ENCODE results near the gene PTGFR. TPM values are rescaled to one million over a fixed set of nuclear protein-coding genes. Genes with fewer than 3 reads are reported as not detected.

Gene PTGFR
- total RNA-seq, 1 experiment from 2014 or later, result not detected

DNA sequence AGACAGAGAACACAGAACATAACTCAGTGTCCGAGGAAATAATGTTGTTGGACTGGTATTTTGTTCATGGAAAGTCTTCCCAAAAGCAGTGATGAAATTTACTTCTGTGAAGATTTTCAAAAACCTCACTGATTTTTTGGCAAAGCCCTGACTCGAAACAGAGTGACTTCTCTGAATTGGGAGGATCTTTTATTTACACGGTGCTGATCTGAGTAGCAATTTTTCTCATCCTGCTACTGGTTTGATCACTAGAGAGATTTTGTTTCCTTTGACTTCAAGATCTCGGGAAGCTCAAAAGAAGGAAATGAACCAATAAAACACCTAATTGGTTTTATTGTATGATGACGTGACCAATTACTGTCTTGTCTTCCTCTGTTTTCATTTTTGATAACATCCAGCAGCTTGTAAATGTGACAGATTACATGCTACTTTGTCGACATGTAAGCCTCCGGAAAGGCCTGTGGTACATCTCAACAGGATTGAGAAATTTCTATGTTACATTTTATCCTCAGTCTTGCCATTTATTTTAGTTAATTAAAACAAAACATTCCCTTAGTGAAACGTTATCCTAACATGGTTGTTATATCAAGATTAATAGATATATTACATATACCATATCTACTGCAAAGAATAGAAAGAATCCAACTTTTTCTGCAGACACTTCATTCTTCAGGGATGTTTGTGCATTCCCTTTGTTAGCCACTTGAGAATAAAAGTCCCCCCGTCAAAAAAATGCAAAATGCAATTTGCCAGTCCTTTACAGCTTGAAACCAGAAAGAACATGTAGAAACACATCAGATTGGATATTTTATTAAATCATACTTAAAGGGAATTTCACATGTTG, 86.7 kb downstream of the PTGFR start:
- POLR2A ChIA-PET, result no interaction called here
- Mint-ChIP-seq H3K27ac (ENCODE audit: unreplicated experiment) (no peak overlapping the region), H3K27me3 (ENCODE audit: insufficient read depth, unreplicated experiment) (no peaks in the 10 kb centered on the region), H3K36me3 (ENCODE audit: insufficient read depth, unreplicated experiment) (no peaks in the 10 kb centered on the region), H3K4me3 (ENCODE audit: unreplicated experiment) (no peak overlapping the region), H3K4me1 (ENCODE audit: low read depth, unreplicated experiment) (no peaks in the 10 kb centered on the region), H3K9me3 (ENCODE audit: unreplicated experiment) (no peaks in the 10 kb centered on the region)
- no peaks in the 10 kb centered on the region for H3K9me3 ChIP-seq
- H3K4me1 ChIP-seq, result no peaks in the 10 kb centered on the region
- intact Hi-C loops (cut with micrococcal nuclease; ENCODE audit: unreplicated experiment), result no loop called here
- BruUV-seq (replicated peaks), result no TSS peak
- CTCF ChIA-PET, result no interaction called here
- H3K4me3 ChIP-seq (ENCODE audit: low read depth, low read length), result no peak overlapping the region
- TF ChIP-seq, protein P1, sequence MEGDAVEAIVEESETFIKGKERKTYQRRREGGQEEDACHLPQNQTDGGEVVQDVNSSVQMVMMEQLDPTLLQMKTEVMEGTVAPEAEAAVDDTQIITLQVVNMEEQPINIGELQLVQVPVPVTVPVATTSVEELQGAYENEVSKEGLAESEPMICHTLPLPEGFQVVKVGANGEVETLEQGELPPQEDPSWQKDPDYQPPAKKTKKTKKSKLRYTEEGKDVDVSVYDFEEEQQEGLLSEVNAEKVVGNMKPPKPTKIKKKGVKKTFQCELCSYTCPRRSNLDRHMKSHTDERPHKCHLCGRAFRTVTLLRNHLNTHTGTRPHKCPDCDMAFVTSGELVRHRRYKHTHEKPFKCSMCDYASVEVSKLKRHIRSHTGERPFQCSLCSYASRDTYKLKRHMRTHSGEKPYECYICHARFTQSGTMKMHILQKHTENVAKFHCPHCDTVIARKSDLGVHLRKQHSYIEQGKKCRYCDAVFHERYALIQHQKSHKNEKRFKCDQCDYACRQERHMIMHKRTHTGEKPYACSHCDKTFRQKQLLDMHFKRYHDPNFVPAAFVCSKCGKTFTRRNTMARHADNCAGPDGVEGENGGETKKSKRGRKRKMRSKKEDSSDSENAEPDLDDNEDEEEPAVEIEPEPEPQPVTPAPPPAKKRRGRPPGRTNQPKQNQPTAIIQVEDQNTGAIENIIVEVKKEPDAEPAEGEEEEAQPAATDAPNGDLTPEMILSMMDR (IDR thresholded peaks at IDR 0.05; ENCODE audit: insufficient read depth in 1 of 2, low read depth in 1 of 2, low read length in 1 of 2, severe bottlenecking in 1 of 2, unreplicated experiment in 1 of 2), result no peak
- no peaks in the 10 kb centered on the region for H3K27me3 ChIP-seq (replicated peaks; ENCODE audit: control insufficient read depth, insufficient read depth, low read length)
- no peak for DNase-seq
- H3K36me3 ChIP-seq (ENCODE audit: control insufficient read depth, insufficient read depth, low read length), result no peaks in the 10 kb centered on the region

DNA sequence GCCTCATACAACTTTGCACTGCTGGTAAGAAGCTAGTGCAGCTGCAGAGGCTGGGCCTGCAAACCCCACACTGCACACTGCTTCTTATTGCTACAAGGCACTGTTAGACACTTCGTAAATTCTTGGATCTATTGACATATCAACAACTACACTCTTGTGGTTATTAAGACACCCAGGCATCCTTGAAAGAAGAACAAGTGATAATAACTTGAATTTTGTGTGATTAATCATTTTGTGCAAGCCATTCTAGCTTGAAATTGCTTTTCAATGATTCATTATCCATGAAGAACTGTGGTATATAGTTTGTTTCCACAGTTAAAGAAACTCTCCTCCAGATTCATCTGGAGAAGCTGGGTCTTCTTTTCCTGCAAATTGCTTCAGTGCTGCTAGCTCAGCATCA, 95.8 kb downstream of the PTGFR start:
- Mint-ChIP-seq H3K27ac (ENCODE audit: unreplicated experiment) (no peak overlapping the region), H3K27me3 (ENCODE audit: insufficient read depth, unreplicated experiment) (no peaks in the 10 kb centered on the region)
- POLR2A ChIA-PET, result no interaction called here

DNA sequence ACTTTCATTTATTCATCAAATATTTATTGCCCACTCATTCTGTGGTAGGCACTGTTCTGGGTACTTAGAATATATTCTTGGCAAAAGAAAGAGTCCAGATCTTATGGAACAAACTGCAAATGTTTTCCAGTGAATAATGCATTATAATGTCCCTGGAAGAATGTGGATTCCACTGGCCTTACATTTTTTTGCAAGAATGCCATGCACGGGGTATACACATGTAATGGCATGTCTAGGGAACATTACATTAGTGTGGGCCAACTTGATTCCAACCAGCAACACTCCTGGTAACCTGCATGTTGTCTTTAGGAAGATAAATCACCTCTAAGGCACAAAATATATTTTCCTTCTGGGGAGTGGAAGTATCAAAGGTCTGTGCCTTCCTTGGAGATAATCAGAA, 96.4 kb downstream of the PTGFR start:
- CTCF ChIA-PET, result no interaction called here

More for the DNA sequence above, 95.8 kb downstream of the PTGFR start:
- BruUV-seq (replicated peaks), result no TSS peak
- no peak for DNase-seq
- Mint-ChIP-seq H3K4me3 (ENCODE audit: unreplicated experiment) (no peak overlapping the region), H3K9me3 (ENCODE audit: unreplicated experiment) (no peaks in the 10 kb centered on the region), H3K4me1 (ENCODE audit: low read depth, unreplicated experiment) (no peaks in the 10 kb centered on the region), H3K36me3 (ENCODE audit: insufficient read depth, unreplicated experiment) (no peaks in the 10 kb centered on the region)
- H3K9me3 ChIP-seq, result no peaks in the 10 kb centered on the region
- no peaks in the 10 kb centered on the region for H3K4me1 ChIP-seq
- no peaks in the 10 kb centered on the region for H3K36me3 ChIP-seq (ENCODE audit: control insufficient read depth, insufficient read depth, low read length)
- TF ChIP-seq, protein P1 (IDR thresholded peaks at IDR 0.05; ENCODE audit: insufficient read depth in 1 of 2, low read depth in 1 of 2, low read length in 1 of 2, severe bottlenecking in 1 of 2, unreplicated experiment in 1 of 2), result no peak
- intact Hi-C loops (cut with micrococcal nuclease; ENCODE audit: unreplicated experiment), result no loop called here
- no peaks in the 10 kb centered on the region for H3K27me3 ChIP-seq (replicated peaks; ENCODE audit: control insufficient read depth, insufficient read depth, low read length)
- CTCF ChIA-PET, result no interaction called here
- H3K4me3 ChIP-seq (ENCODE audit: low read depth, low read length), result no peak overlapping the region

More for the DNA sequence above, 96.4 kb downstream of the PTGFR start:
- intact Hi-C loops (cut with micrococcal nuclease; ENCODE audit: unreplicated experiment), result no loop called here
- no peak overlapping the region for H3K4me3 Mint-ChIP-seq (ENCODE audit: unreplicated experiment)
- no peaks in the 10 kb centered on the region for H3K4me1 ChIP-seq
- H3K4me3 ChIP-seq (ENCODE audit: low read depth, low read length), result no peak overlapping the region
- H3K36me3 ChIP-seq (ENCODE audit: control insufficient read depth, insufficient read depth, low read length), result no peaks in the 10 kb centered on the region
- H3K27ac Mint-ChIP-seq (ENCODE audit: unreplicated experiment), result no peak overlapping the region
- POLR2A ChIA-PET, result no interaction called here
- H3K9me3 Mint-ChIP-seq (ENCODE audit: unreplicated experiment), result no peaks in the 10 kb centered on the region
- H3K27me3 ChIP-seq (replicated peaks; ENCODE audit: control insufficient read depth, insufficient read depth, low read length), result no peaks in the 10 kb centered on the region
- H3K27me3 Mint-ChIP-seq (ENCODE audit: insufficient read depth, unreplicated experiment), result no peaks in the 10 kb centered on the region
- no TSS peak for BruUV-seq (replicated peaks)
- no peaks in the 10 kb centered on the region for H3K4me1 Mint-ChIP-seq (ENCODE audit: low read depth, unreplicated experiment)
- TF ChIP-seq, protein P1 (IDR thresholded peaks at IDR 0.05; ENCODE audit: insufficient read depth in 1 of 2, low read depth in 1 of 2, low read length in 1 of 2, severe bottlenecking in 1 of 2, unreplicated experiment in 1 of 2), result no peak
- no peak for DNase-seq
- no peaks in the 10 kb centered on the region for H3K9me3 ChIP-seq
- no peaks in the 10 kb centered on the region for H3K36me3 Mint-ChIP-seq (ENCODE audit: insufficient read depth, unreplicated experiment)

Other genes starting within 250 kb of the PTGFR start
- gene IFI44L, start 129.5 kb downstream of the PTGFR start, total RNA-seq (2022), result not detected in 2 replicates
- not detected in 2 replicates for gene IFI44, start 158.9 kb downstream of the PTGFR start, total RNA-seq (2022)

All from Caco-2 (cell line).